GM19372 (cell line): Measurements from ENCODE around the gene PKN1.
"Not testable (repeated sequence)": the region's sequence is repeated elsewhere in the genome, so short reads cannot be mapped to it uniquely, and the experiment has no call there.

Experiments
- ATAC-seq: cut with Tn5 transposase; IDR thresholded peaks from one replicate; pipeline ENCODE4 v1.9.1; 2021; ENCODE audit warnings: mild to moderate bottlenecking, low read depth, moderate library complexity; ENCODE audit not compliant: unreplicated experiment

The PKN1 gene

DNA sequence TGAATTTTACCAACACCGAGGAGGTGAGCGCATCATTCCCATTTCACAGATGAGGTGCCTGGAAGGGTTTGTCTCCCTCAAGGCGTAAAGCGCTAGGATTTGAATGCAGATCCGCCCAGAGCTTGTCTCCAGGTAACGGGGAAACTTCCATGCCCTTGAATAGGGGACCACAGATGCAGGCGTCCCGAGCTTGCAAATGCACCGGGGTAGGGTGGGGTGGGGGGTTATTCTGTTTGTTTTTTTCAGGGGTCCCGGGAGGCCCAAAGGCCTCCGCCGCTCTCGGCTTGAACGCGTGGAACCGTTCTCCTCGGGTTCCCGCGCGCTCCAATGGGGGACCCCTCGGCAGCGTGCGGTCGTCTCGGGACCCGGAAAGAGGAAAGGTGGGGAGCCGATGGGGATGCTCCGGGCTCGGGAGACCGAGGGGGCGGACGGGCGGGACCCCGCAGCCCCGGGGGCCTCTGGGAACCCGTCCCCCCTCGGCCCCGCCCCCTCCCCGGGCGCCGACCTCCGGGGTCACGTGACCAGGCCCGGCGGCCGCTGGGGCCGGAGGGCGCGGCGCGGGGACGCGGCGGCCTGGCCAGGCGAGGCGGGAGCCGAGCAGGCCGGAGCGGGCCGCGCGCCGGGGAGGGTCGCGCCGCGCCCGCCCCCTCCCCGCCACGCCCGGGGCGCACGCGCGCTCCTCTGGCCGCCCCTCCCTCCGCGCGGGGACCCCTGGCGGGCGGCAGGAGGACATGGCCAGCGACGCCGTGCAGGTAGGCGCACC, at the start of gene PKN1:
PKN1 (plus strand) TSS at position 516 of the 763 bp plus-strand sequence; CDS start at position 732, 216 bp downstream.
- no peak for ATAC-seq

GRCh38 chr19:14383661-14384555, 49.2 kb upstream of the PKN1 start:
- ATAC-seq: no peak

DNA sequence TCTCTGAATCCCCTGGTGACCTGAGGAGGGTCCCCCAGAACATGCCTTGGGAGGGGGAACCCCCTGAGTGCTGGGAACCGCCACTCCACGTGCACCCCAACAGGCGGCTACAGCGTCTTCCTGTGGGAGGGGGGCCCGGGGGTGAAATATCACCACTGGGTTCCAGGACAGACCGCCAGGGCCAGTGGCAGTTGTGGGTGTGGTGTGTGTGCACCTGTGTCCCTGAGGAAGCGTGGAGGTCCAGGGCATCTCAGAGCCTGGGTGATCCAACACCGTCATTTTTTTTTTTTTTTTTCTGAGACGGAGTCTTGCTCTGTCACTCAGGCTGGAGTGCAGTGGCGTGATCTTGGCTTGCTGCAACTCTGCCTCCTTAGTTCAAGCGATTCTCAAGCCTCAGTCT, 47.6 kb upstream of the PKN1 start:
- no peak for ATAC-seq

DNA sequence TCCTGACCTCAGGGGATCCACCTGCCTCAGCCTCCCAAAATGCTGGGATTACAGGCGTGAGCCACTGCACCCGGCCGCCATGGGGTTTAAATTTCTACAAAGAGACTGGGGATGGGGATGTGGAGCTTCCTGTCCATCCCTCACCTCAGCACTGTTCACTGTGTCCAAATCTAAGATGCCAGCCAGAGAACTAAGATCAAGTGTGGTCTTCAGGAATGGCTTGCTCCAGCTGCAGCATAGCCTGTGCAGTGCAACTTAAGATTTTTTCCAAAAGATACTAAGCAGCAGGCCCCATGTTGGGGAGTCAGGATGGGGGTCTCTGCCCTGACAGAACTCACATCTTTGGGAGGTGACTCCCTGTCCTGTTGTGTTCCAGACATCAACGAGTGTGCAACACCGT, 42.6 kb upstream of the PKN1 start:
- no peak for ATAC-seq

- ATAC-seq: no peak
These were observed 41.8 kb upstream of the PKN1 start for GRCh38 chr19:14391156-14391821.

- no peak for ATAC-seq
These were observed 39.8 kb upstream of the PKN1 start for GRCh38 chr19:14393329-14393728.

- ATAC-seq: no peak
These were observed 38.9 kb upstream of the PKN1 start for GRCh38 chr19:14394167-14394566.

GRCh38 chr19:14395262-14395661, 37.8 kb upstream of the PKN1 start:
- no peak for ATAC-seq

DNA sequence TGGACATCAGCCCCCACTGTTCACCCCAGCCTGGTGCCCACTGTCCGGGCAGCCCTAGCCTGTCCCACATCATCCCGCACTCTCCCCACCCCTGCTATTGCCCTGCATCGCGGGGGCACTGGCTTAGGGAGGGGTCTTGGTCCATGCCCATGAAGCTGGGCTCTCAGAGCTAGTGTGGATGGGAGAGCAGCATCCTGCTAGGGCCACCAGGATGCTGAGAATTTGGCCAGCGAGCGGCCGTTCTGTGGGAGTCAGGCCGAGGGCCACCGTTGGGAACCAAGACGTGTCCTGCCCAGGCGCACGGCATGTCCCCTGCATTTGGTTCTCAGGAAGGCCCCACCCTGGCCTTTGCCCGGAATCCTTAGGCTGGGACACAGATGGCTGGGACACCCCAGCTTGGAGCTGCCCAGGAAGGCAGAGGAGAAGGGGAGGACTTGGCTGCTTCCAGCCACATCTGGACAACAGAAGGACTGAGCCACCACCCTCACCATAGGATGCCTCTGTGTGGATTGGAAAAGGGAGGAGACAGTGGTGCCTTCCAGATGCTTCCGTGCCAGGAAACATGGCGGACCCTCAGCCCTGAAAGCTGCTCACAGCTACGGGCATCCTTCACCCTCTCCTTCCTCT, 37.3 kb upstream of the PKN1 start:
- no peak for ATAC-seq

GRCh38 chr19:14396730-14397129, 36.4 kb upstream of the PKN1 start:
- not testable (repeated sequence) for ATAC-seq

DNA sequence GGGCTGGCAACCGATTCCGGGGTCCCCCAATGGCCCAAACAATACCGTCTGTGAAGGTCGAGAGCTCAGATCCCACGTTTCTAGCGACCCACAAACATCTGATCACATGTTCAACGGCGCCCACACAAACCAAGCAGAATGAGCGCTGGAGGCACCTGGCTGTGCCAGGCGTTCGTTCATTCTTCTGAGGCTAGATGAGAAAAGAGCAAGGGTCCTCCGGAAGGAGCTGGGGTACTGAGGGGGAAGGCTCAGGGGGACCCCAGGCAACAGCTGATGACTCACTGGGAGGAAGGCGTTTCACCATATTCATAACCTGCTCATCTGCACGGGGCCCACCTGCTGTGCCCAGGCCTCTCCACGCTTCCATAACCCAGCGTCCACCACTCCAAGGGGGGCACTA, 35.9 kb upstream of the PKN1 start:
- ATAC-seq: not testable (repeated sequence)

GRCh38 chr19:14400951-14401431, 32.1 kb upstream of the PKN1 start:
- ATAC-seq: no peak

DNA sequence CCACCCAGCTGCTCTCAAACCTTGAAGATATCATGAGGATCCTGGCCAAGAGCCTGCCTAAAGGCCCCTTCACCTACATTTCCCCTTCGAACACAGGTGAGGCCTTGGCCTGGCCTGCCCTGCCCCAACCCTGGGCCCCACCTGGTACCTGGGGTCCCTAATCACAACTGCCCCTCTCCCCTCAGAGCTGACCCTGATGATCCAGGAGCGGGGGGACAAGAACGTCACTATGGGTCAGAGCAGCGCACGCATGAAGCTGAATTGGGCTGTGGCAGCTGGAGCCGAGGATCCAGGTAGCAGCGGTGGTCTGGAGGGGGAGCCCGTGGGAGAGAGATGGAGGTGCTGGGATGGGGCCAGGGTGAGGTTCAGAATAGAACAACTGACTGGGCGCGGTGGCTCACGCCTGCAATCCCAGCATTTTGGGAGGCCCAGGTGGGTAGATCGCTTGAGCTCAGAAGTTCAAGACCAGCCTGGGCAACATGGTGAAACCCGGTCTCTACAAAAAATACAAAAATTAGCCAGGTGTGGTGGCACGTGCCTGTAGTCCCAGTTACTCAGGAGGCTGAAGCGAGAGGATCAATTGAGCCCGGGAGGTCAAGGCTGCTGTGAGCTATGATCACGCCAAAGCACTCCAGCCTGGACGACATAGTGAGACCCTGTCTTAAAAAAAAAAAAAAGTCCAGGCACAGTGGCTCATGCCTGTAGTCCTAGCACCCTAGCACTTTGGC, 31.5 kb upstream of the PKN1 start:
- ATAC-seq: no peak

DNA sequence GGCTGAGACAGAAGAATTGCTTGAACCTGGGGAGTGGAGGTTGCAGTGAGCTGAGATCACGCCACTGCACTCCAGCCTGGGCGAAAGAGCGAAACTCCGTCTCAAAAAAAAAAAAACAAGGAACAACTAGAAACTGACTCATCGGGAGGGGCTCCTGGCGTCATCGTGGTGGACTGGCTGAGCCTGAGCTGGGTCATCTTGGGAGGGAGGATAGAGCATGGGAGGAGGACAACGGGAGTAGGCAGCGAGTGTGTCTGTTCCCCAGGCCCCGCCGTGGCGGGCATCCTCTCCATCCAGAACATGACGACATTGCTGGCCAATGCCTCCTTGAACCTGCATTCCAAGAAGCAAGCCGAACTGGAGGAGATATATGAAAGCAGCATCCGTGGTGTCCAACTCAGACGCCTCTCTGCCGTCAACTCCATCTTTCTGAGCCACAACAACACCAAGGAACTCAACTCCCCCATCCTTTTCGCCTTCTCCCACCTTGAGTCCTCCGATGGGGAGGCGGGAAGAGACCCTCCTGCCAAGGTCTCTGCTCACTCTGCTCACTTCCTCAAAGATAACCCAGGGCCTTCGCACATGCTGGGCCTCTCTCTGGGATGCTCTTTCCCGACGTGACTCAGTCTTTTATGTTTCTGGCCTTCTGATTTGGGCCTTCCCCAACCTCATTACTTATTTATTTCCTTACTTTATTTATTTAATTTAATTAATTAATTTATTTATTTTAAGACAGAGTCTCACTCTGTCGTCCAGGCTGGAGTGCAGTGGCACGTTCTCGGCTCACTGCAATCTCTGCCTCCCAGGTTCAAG, 30.6 kb upstream of the PKN1 start:
- ATAC-seq: no peak

GRCh38 chr19:14403145-14403930, 29.8 kb upstream of the PKN1 start:
- not testable (repeated sequence) for ATAC-seq

- ATAC-seq: no peak
These were observed 28.8 kb upstream of the PKN1 start for GRCh38 chr19:14404312-14404711.

DNA sequence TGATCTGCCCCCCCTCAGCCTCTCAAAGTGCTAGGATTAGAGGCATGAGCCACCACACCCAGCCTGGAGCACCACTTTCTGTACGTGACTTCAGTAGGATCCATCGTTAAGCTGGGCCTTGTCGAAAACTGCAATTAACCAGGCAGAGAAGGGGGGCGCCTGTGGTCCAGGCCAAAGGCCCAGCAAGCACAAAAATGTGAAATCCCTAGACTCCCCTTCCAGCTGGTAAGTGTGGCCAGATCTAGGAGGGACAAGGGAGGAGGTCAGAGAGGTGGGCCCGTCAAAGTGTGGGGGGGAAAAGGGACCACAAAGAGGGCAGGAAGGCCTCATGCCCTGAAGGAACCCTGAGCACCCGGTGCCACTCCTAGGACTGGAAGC, 27.7 kb upstream of the PKN1 start:
- no peak for ATAC-seq
